ENCODE measurements around the gene AHNAK. TPM values are rescaled to one million over a fixed set of nuclear protein-coding genes. Genes with fewer than 3 reads are reported as not detected.
"Not testable (repeated sequence)": the region's sequence is repeated elsewhere in the genome, so short reads cannot be mapped to it uniquely, and the experiment has no call there.

AHNAK gene
- total and polyA plus RNA-seq, 2 experiments from 2014 or later: 167 to 548 TPM

DNA sequence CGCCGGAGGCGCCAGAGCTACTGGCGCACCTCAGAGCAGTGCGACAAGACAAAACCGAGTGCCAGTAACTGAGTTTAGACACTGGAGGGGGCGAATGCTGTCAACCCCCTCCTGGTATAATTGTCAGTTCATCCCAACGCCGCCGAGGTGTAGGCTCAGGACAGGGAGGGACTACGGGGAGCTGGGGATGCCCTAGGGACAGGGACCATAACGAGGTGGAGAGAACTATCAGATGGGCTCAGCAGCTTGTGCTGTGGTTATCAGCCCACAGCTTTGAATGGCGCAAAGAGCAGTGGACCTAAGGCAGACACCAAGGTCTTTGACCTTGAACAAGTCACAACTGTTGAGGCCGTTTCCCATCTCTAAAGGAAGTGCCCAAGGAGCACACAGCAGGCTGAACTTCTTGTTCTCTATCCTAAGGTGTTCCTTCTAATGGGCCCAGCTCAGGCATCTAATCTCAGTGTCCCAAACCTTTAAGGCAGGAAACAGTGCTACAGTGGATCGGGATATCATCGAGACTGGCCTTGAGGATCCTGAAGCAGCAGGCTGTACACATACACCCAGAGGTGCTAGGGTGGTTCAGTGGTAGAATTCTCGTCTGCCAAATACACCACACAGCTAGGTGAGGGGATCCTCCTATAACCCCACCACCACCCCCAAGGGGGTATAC is 45.7 kb upstream of the AHNAK start:
- in situ Hi-C loops (cut with MboI): no loop called here
- no peak for DNase-seq
- 0 out of 2 replicates have a peak, but pooled peaks cover 20% of the 10 kb centered on the region for H3K4me1 ChIP-seq (ENCODE audit: insufficient read depth)

GRCh38 chr11:62591448-62592145 is 45.0 kb upstream of the AHNAK start, which contains the start of gene TUT1:
TSS of gene TUT1 (minus strand) at chr11:62591523. CDS start at chr11:62591485, 38 bp downstream.
- peak within 1 kb of the TSS; percentile 91 for H3K4me2 ChIP-seq (ENCODE audit: unreplicated experiment)
- peak within 1 kb of the TSS; percentile 94 for H3K4me3 ChIP-seq
- peak within 1 kb of the TSS; percentile 88 for H3K27ac ChIP-seq
- peak within 1 kb of the TSS; percentile 95 for H3K9ac ChIP-seq
- no peaks in the 10 kb centered on the region for H3K9me3 ChIP-seq (ENCODE audit: low read depth)
- H3K9me2 ChIP-seq (ENCODE audit: insufficient read depth): no peaks in the 10 kb centered on the region
- peak; percentile 99 for DNase-seq
- in situ Hi-C loops (cut with MboI): no loop called here
- H3K36me3 ChIP-seq (ENCODE audit: low read depth): peaks cover 11% of the 10 kb centered on the region; the same call in 1 of the 2 replicates
- H3K4me1 ChIP-seq (ENCODE audit: insufficient read depth): 0 out of 2 replicates have a peak, but pooled peaks cover 20% of the 10 kb centered on the region
- 0 to 1% methylated on average over 58 of the region's 58 CpGs for WGBS, 2 experiments (ENCODE audit: low coverage in 1 of 2, low lambda C conversion rate in 2 of 2, missing lambda C conversion rate in 2 of 2)
- H3F3A ChIP-seq (ENCODE audit: insufficient read depth): peaks cover 43% of the 10 kb centered on the region
- H2AFZ ChIP-seq: peak within 1 kb of the TSS; percentile 87
- no peaks in the 10 kb centered on the region for H3K27me3 ChIP-seq (replicated peaks; ENCODE audit: insufficient read depth)
- H3K79me2 ChIP-seq (ENCODE audit: insufficient read depth): peaks cover 61% of the 10 kb centered on the region
- TF ChIP-seq EZH2 (IDR thresholded peaks at IDR 0.05; ENCODE audit: insufficient read depth, poor library complexity, severe bottlenecking) (no peak), EZH2phosphoT487 (IDR thresholded peaks at IDR 0.05; ENCODE audit: insufficient read depth, low read depth) (no peak)
- H4K20me1 ChIP-seq (ENCODE audit: insufficient read depth): no peaks in the 10 kb centered on the region

More for the DNA sequence above, 45.7 kb upstream of the AHNAK start:
- H3K27me3 ChIP-seq (replicated peaks; ENCODE audit: insufficient read depth): no peaks in the 10 kb centered on the region
- TF ChIP-seq EZH2 (IDR thresholded peaks at IDR 0.05; ENCODE audit: insufficient read depth, poor library complexity, severe bottlenecking) (no peak), EZH2phosphoT487 (IDR thresholded peaks at IDR 0.05; ENCODE audit: insufficient read depth, low read depth) (no peak)
- peaks cover 12% of the 10 kb centered on the region for H3K36me3 ChIP-seq (ENCODE audit: low read depth)
- WGBS, 2 experiments (ENCODE audit: low coverage in 1 of 2, low lambda C conversion rate in 2 of 2, missing lambda C conversion rate in 2 of 2): 13% methylated on average over 17 of the region's 17 CpGs
- no peaks in the 10 kb centered on the region for H3K9me3 ChIP-seq (ENCODE audit: low read depth)
- H3K79me2 ChIP-seq (ENCODE audit: insufficient read depth): peaks cover 61% of the 10 kb centered on the region
- peak overlapping the region; percentile 76 for H2AFZ ChIP-seq
- H3K4me3 ChIP-seq: peak overlapping the region; percentile 94
- no peaks in the 10 kb centered on the region for H3K9me2 ChIP-seq (ENCODE audit: insufficient read depth)
- peaks cover 43% of the 10 kb centered on the region for H3F3A ChIP-seq (ENCODE audit: insufficient read depth)
- no peaks in the 10 kb centered on the region for H4K20me1 ChIP-seq (ENCODE audit: insufficient read depth)
- peak overlapping the region; percentile 91 for H3K4me2 ChIP-seq (ENCODE audit: unreplicated experiment)
- H3K9ac ChIP-seq: peak overlapping the region; percentile 75
- peak overlapping the region; percentile 75 for H3K27ac ChIP-seq

DNA sequence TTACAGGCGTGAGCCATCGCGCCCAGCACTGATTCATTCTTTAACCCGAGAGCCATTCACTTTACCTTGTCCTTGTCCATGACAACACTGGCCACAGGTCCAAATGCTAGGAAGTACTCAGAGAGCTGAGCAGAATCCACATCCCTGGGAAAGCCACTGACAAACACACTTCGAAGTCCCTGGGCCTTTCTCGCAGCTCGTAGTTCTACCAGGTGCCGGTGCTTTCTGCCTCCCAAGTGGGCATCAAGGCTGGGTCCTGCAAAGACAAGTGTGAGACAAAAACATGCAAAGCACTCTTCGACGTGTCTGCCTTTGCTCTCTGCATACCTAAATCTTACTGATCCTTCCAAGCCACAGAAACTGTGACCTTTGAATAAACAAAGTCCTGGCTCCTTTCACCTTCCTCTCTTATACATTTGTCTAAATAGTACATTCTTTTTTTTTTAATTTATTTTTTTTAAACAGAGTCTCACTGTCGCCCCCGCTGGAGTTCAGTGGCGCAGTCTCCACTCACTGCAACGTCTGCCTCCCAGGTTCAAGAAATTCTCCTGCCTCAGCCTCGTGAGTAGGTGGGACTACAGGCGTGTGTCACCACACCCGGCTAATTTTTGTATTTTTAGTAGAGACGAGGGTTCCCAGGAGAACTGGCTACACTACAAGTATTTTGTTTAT is 42.5 kb upstream of the AHNAK start:
- WGBS, 2 experiments (ENCODE audit: low coverage in 1 of 2, low lambda C conversion rate in 2 of 2, missing lambda C conversion rate in 2 of 2): 56 to 61% methylated on average over 18 of the region's 18 CpGs
- Histone ChIP-seq H3K27me3 (replicated peaks; ENCODE audit: insufficient read depth) (no peaks in the 10 kb centered on the region), H3K9me2 (ENCODE audit: insufficient read depth) (no peaks in the 10 kb centered on the region), H3K4me3 (no peak overlapping the region), H2AFZ (no peak overlapping the region), H3K4me1 (ENCODE audit: insufficient read depth) (0 out of 2 replicates have a peak, but pooled peaks cover 20% of the 10 kb centered on the region), H3K79me2 (ENCODE audit: insufficient read depth) (peaks cover 65% of the 10 kb centered on the region), H3K4me2 (ENCODE audit: unreplicated experiment) (no peak overlapping the region), H3K36me3 (ENCODE audit: low read depth) (peaks cover 11% of the 10 kb centered on the region; the same call in 1 of the 2 replicates), H3K9ac (peak overlapping the region; percentile 25; the same call in 1 of the 2 replicates), H3K9me3 (ENCODE audit: low read depth) (no peaks in the 10 kb centered on the region), H3K27ac (peak overlapping the region; percentile 33; the same call in 1 of the 2 replicates), H4K20me1 (ENCODE audit: insufficient read depth) (no peaks in the 10 kb centered on the region), H3F3A (ENCODE audit: insufficient read depth) (peaks cover 26% of the 10 kb centered on the region)
- DNase-seq: peak; percentile 66
- TF ChIP-seq EZH2 (IDR thresholded peaks at IDR 0.05; ENCODE audit: insufficient read depth, poor library complexity, severe bottlenecking): no peak
- no peak for TF ChIP-seq EZH2phosphoT487 (IDR thresholded peaks at IDR 0.05; ENCODE audit: insufficient read depth, low read depth)
- in situ Hi-C loops (cut with MboI): no loop called here

DNA sequence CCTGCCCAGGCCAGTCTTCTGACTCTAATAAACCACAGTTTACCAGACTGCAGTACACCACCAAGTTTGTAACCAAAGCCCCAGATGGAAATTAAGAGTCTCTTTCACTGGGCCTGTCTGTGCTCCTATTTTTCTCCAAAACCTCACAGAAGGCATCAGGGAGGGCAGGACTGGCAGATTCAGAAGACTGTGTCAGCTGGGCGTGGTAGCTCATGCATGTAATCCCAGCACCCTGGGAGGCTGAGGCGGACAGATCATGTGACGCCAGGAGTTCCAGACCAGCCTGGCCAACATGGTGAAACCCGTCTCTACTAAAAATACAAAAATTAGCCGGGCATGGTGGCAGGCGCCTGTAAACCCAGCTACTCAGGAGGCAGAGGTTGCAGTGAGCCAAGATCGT is 38.8 kb upstream of the AHNAK start:
- H3K4me3 ChIP-seq; H3K4me1 ChIP-seq (ENCODE audit: insufficient read depth); H4K20me1 ChIP-seq (ENCODE audit: insufficient read depth); H3K9me2 ChIP-seq (ENCODE audit: insufficient read depth); H2AFZ ChIP-seq; in situ Hi-C loops (cut with MboI); H3K9ac ChIP-seq; H3K4me2 ChIP-seq (ENCODE audit: unreplicated experiment); H3K27ac ChIP-seq; H3F3A ChIP-seq (ENCODE audit: insufficient read depth); H3K9me3 ChIP-seq (ENCODE audit: low read depth); H3K27me3 ChIP-seq (replicated peaks; ENCODE audit: insufficient read depth); DNase-seq: not testable (repeated sequence)
- H3K79me2 ChIP-seq (ENCODE audit: insufficient read depth): peaks cover 73% of the 10 kb centered on the region
- H3K36me3 ChIP-seq (ENCODE audit: low read depth): peaks cover 11% of the 10 kb centered on the region; the same call in 1 of the 2 replicates
- WGBS, 2 experiments (ENCODE audit: low coverage in 1 of 2, low lambda C conversion rate in 2 of 2, missing lambda C conversion rate in 2 of 2): 87 to 91% methylated on average over 7 of the region's 7 CpGs

GRCh38 chr11:62581735-62582134 is 35.1 kb upstream of the AHNAK start:
- H3K9ac ChIP-seq; H3K4me1 ChIP-seq (ENCODE audit: insufficient read depth); H3F3A ChIP-seq (ENCODE audit: insufficient read depth); H3K4me3 ChIP-seq; H3K27me3 ChIP-seq (replicated peaks; ENCODE audit: insufficient read depth); DNase-seq; in situ Hi-C loops (cut with MboI); H3K36me3 ChIP-seq (ENCODE audit: low read depth); H3K27ac ChIP-seq; H2AFZ ChIP-seq; H3K4me2 ChIP-seq (ENCODE audit: unreplicated experiment); H4K20me1 ChIP-seq (ENCODE audit: insufficient read depth); H3K9me3 ChIP-seq (ENCODE audit: low read depth); H3K9me2 ChIP-seq (ENCODE audit: insufficient read depth): not testable (repeated sequence)
- H3K79me2 ChIP-seq (ENCODE audit: insufficient read depth): peaks cover 44% of the 10 kb centered on the region
- WGBS, 2 experiments (ENCODE audit: low coverage in 1 of 2, low lambda C conversion rate in 2 of 2, missing lambda C conversion rate in 2 of 2): 93 to 95% methylated on average over 4 of the region's 4 CpGs
